Testis (tissue), 2 donors: ENCODE results near the gene UBL4A.

Source experiments
- POLR2A ChIP-seq: fragments of 450-650 bp; IDR thresholded peaks from one replicate; pipeline ENCODE4 v1.6.1; 2017; ENCODE audit warnings: antibody characterized with exemption, mild to moderate bottlenecking, moderate library complexity
- TF ChIP-seq, protein P1 (sequence below), 3 experiments: fragments of 450-650 bp in 2 of 3; fragments of 200-600 bp in 1 of 3; sonication (generic) in 1 of 3; IDR thresholded peaks; one replicate each; pipeline ENCODE4 v1.5.1; 2016 to 2019; ENCODE audit warnings: antibody characterized with exemption in 3 of 3, mild to moderate bottlenecking in 2 of 3, moderate library complexity in 1 of 3

DNA sequence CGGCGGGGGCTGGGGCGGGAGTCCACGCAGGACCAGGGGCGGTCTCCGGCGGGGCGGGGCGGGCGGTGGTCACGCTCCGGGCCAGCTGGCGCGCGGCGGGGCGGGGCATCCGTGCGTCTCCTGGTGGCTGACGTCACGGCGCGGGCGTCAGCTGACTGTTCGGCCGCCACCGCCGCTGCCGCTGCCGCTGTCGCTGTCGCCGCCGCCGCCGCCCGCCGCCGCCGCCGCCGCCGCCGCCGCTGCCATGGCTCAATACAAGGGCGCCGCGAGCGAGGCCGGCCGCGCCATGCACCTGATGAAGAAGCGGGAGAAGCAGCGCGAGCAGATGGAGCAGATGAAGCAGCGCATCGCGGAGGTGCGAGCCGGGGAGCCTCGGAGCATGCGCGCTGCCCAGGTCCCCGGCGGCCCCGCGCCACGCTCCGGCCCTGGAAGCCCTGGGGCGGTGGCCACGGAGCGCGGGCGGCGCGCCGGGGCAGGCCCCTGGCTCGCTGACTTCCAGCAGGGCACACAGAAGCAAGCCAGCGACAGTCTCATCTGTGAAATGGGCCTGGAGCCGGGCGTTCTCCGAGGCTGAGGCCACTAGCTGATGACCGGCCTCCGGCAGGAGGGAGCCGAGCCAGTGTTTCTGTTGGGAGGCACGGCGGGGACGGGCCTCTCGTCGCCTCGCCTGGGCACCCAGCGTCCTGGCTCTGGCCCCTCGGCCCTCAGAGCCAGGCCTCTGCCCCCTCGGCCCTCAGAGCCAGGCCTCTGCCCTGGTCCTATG lies 42.2 kb downstream of the UBL4A start, which contains the start of gene FAM50A:
- TF ChIP-seq, protein P1, sequence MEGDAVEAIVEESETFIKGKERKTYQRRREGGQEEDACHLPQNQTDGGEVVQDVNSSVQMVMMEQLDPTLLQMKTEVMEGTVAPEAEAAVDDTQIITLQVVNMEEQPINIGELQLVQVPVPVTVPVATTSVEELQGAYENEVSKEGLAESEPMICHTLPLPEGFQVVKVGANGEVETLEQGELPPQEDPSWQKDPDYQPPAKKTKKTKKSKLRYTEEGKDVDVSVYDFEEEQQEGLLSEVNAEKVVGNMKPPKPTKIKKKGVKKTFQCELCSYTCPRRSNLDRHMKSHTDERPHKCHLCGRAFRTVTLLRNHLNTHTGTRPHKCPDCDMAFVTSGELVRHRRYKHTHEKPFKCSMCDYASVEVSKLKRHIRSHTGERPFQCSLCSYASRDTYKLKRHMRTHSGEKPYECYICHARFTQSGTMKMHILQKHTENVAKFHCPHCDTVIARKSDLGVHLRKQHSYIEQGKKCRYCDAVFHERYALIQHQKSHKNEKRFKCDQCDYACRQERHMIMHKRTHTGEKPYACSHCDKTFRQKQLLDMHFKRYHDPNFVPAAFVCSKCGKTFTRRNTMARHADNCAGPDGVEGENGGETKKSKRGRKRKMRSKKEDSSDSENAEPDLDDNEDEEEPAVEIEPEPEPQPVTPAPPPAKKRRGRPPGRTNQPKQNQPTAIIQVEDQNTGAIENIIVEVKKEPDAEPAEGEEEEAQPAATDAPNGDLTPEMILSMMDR (IDR thresholded peaks at IDR 0.05): no peak
- TF ChIP-seq POLR2A: no peak
